ENCODE measurements around the gene CCDC91. TPM values are rescaled to one million over a fixed set of nuclear protein-coding genes. Genes with fewer than 3 reads are reported as not detected.

CCDC91 gene
- polyA plus RNA-seq, 1 donor from 2014 or later, result 11.6 TPM

GRCh38 chr12:28175098-28175589 is 15.1 kb upstream of the CCDC91 start:
- H3K4me3 ChIP-seq (ENCODE audit: low read length), result no peak overlapping the region
- TF ChIP-seq REST (IDR thresholded peaks at IDR 0.05; ENCODE audit: borderline replicate concordance) (peak; percentile 50), MXI1 (conservative IDR thresholded peaks at IDR 0.05; ENCODE audit: poor library complexity, severe bottlenecking) (peak; percentile 49), EP300 (conservative IDR thresholded peaks at IDR 0.05; ENCODE audit: poor library complexity, severe bottlenecking) (peak; percentile 98), TAF1 (IDR thresholded peaks at IDR 0.05; ENCODE audit: low read depth) (no peak), POLR2AphosphoS5 (IDR thresholded peaks at IDR 0.05) (peak; percentile 94)
- no peaks in the 10 kb centered on the region for H3K79me2 ChIP-seq (replicated peaks; ENCODE audit: insufficient read depth, low read length)
- no peak overlapping the region for H3K27ac ChIP-seq (ENCODE audit: low read length)
- no peaks in the 10 kb centered on the region for H3K27me3 ChIP-seq (ENCODE audit: insufficient read depth, low read depth, low read length)
- H3K36me3 ChIP-seq (ENCODE audit: insufficient read depth, low read length), result no peaks in the 10 kb centered on the region
- H3K9me3 ChIP-seq (ENCODE audit: low read length), result no peaks in the 10 kb centered on the region
- H2AFZ ChIP-seq (ENCODE audit: low read depth, low read length), result no peak overlapping the region
- H3F3A ChIP-seq (ENCODE audit: insufficient read depth, low read length, poor library complexity, severe bottlenecking), result no peaks in the 10 kb centered on the region
- H4K20me1 ChIP-seq (ENCODE audit: insufficient read depth), result no peaks in the 10 kb centered on the region
- no peak overlapping the region for H3K4me2 ChIP-seq (ENCODE audit: low read length)
- no peaks in the 10 kb centered on the region for H3K9me2 ChIP-seq (ENCODE audit: insufficient read depth, low read length)
- H3K9ac ChIP-seq (ENCODE audit: low read length), result no peak overlapping the region

- Histone ChIP-seq H3F3A (ENCODE audit: insufficient read depth, low read length, poor library complexity, severe bottlenecking) (no peaks in the 10 kb centered on the region), H3K9me3 (ENCODE audit: low read length) (no peaks in the 10 kb centered on the region), H3K4me2 (ENCODE audit: low read length) (no peak overlapping the region), H3K27me3 (ENCODE audit: insufficient read depth, low read depth, low read length) (no peaks in the 10 kb centered on the region), H3K4me3 (ENCODE audit: low read length) (no peak overlapping the region), H3K79me2 (replicated peaks; ENCODE audit: insufficient read depth, low read length) (no peaks in the 10 kb centered on the region), H3K9me2 (ENCODE audit: insufficient read depth, low read length) (no peaks in the 10 kb centered on the region), H4K20me1 (ENCODE audit: insufficient read depth) (no peaks in the 10 kb centered on the region), H3K9ac (ENCODE audit: low read length) (no peak overlapping the region), H3K27ac (ENCODE audit: low read length) (no peak overlapping the region), H3K36me3 (ENCODE audit: insufficient read depth, low read length) (no peaks in the 10 kb centered on the region), H2AFZ (ENCODE audit: low read depth, low read length) (no peak overlapping the region)
- TF ChIP-seq MXI1 (conservative IDR thresholded peaks at IDR 0.05; ENCODE audit: poor library complexity, severe bottlenecking) (no peak), REST (IDR thresholded peaks at IDR 0.05; ENCODE audit: borderline replicate concordance) (no peak), SMC3 (conservative IDR thresholded peaks at IDR 0.05; ENCODE audit: poor library complexity) (no peak), TAF1 (IDR thresholded peaks at IDR 0.05; ENCODE audit: low read depth) (no peak), CTCF (IDR thresholded peaks at IDR 0.05; ENCODE audit: poor library complexity, severe bottlenecking) (no peak), RAD21 (conservative IDR thresholded peaks at IDR 0.05) (no peak), EP300 (conservative IDR thresholded peaks at IDR 0.05; ENCODE audit: poor library complexity, severe bottlenecking) (no peak), EZH2 (IDR thresholded peaks at IDR 0.05; ENCODE audit: borderline replicate concordance, insufficient read depth, low read length, poor library complexity, severe bottlenecking) (no peak), POLR2AphosphoS5 (IDR thresholded peaks at IDR 0.05) (no peak)
Measured at GRCh38 chr12:28176295-28176694, 14.0 kb upstream of the CCDC91 start.

Data from neural cell (in vitro differentiated cells).